Caco-2 (cell line): ENCODE data around the gene CARM1. TPM values are rescaled to one million over a fixed set of nuclear protein-coding genes. Genes with fewer than 3 reads are reported as not detected.

Source experiments
- BruUV-seq: library from RNA; stranded (reverse); fragments of 400-500 nt; replicated peaks from 2 replicates; lab custom pipeline; 2021; lab: Mats Ljungman, UMichigan
- CTCF ChIA-PET: fragments of 300-600 bp; sonication (Branson Sonifier 250); formaldehyde crosslinking; loops from one replicate; lab custom pipeline; 2022; ENCODE audit warnings: antibody characterized with exemption; lab: Charles Lee
- POLR2A ChIA-PET: fragments of 300-600 bp; sonication (Branson Sonifier 250); formaldehyde crosslinking; loops from one replicate; lab custom pipeline; 2022; ENCODE audit warnings: antibody characterized with exemption; lab: Charles Lee
- DNase-seq, 2 experiments: peaks; one replicate each; pipeline versions ENCODE4 v3.0.0 to v3.0.0-alpha.2; 2020 to 2022
- H3K27me3 ChIP-seq: replicated peaks from 2 replicates; pipeline ENCODE4 v1.6.0; 2011; ENCODE audit warnings: low read length; ENCODE audit not compliant: control insufficient read depth, insufficient read depth
- H3K36me3 ChIP-seq: 2 replicates; pipeline ENCODE4 v1.5.1; 2011; ENCODE audit warnings: low read length; ENCODE audit not compliant: control insufficient read depth, insufficient read depth
- H3K4me1 ChIP-seq: fragments of 250-450 bp; sonication (Bioruptor Pico); 2 replicates; pipeline ENCODE4 v1.5.1; 2020; ENCODE audit warnings: mild to moderate bottlenecking
- H3K4me3 ChIP-seq: 2 replicates; pipeline ENCODE4 v1.5.1; 2011; ENCODE audit warnings: low read depth, mild to moderate bottlenecking, control low read depth, low read length
- H3K9me3 ChIP-seq: fragments of 250-450 bp; sonication (Bioruptor Pico); 2 replicates; pipeline ENCODE4 v1.5.1; 2020; ENCODE audit warnings: mild to moderate bottlenecking, moderate library complexity
- H3K27ac Mint-ChIP-seq: one replicate; pipeline ENCODE4 v1.8.0; 2022; ENCODE audit warnings: mixed read lengths; ENCODE audit not compliant: unreplicated experiment
- H3K27me3 Mint-ChIP-seq: one replicate; pipeline ENCODE4 v1.8.0; 2022; ENCODE audit warnings: mixed read lengths; ENCODE audit not compliant: insufficient read depth, unreplicated experiment
- H3K36me3 Mint-ChIP-seq: one replicate; pipeline ENCODE4 v1.8.0; 2022; ENCODE audit warnings: mild to moderate bottlenecking, mixed read lengths; ENCODE audit not compliant: insufficient read depth, unreplicated experiment
- H3K4me1 Mint-ChIP-seq: one replicate; pipeline ENCODE4 v1.8.0; 2022; ENCODE audit warnings: low read depth, mixed read lengths; ENCODE audit not compliant: unreplicated experiment
- H3K4me3 Mint-ChIP-seq: one replicate; pipeline ENCODE4 v1.8.0; 2022; ENCODE audit warnings: mild to moderate bottlenecking, moderate library complexity, mixed read lengths; ENCODE audit not compliant: unreplicated experiment
- H3K9me3 Mint-ChIP-seq: one replicate; pipeline ENCODE4 v1.8.0; 2022; ENCODE audit warnings: mixed read lengths; ENCODE audit not compliant: unreplicated experiment
- intact Hi-C: fragments of 100-400 bp; cut with micrococcal nuclease; formaldehyde crosslinking; loops from one replicate; pipeline ENCODE4 v1.10.0; 2022; ENCODE audit not compliant: unreplicated experiment
- total RNA-seq: library from RNA; stranded (reverse); gene quantifications from 2 replicates; pipeline ENCODE4 v1.2.3, GENCODE V29; 2022
- TF ChIP-seq, protein P1 (sequence below), 2 experiments: fragments of 200-600 bp in 1 of 2; IDR thresholded peaks; 1 replicate in 1 of 2; 2 replicates in 1 of 2; pipeline versions ENCODE4 v1.5.1 to v1.8.0; 2011 to 2022; ENCODE audit warnings: antibody characterized with exemption in 1 of 2, control low read depth in 1 of 2, inconsistent platforms in 1 of 2, low read depth in 1 of 2, low read length in 1 of 2, mild to moderate bottlenecking in 1 of 2, moderate library complexity in 1 of 2; ENCODE audit not compliant: insufficient read depth in 1 of 2, severe bottlenecking in 1 of 2, unreplicated experiment in 1 of 2

CARM1 gene
- total RNA-seq, 1 experiment from 2014 or later = 97.9 TPM

DNA sequence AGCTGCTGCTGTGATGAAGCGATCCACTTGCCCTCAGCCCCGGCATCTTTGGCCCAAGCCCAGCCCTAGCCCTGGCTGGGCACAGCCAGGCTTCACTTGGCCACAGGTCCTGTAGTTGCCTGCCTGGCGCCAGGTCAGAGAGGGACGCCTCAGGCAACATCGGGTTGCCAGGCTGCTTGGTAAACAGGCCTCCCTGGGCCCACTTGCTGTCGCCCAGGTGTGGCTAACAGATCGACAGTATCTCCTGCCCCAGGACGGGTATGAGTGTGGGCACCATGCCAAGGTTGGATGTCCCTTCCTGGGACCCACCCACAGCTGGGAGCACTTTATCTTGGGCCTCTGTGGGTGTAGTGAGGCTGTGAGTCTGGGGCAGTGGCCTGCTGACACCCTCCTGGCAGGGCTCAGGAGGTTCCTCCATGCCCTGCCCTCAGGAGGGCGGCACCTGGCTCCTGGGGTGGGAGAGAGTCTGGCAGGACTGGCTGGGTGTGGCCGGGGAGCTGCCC is 27.8 kb downstream of the CARM1 start:
- Mint-ChIP-seq H3K27me3 (no peaks in the 10 kb centered on the region), H3K9me3 (no peaks in the 10 kb centered on the region), H3K4me3 (no peak overlapping the region), H3K4me1 (no peaks in the 10 kb centered on the region), H3K36me3 (peaks cover 6% of the 10 kb centered on the region), H3K27ac (no peak overlapping the region)
- H3K9me3 ChIP-seq = no peaks in the 10 kb centered on the region
- ChIA-PET POLR2A (no interaction called here), CTCF (interaction anchor here (0.7 kb wide), 1 partner anchor 16 kb away, joined by 5 read pairs; no protein-coding TSS in a partner anchor)
- no TSS peak for BruUV-seq
- 0 out of 2 replicates have a peak, but pooled peaks cover 1% of the 10 kb centered on the region for H3K36me3 ChIP-seq
- H3K27me3 ChIP-seq = no peaks in the 10 kb centered on the region
- intact Hi-C loops = no loop called here
- TF ChIP-seq, protein P1, sequence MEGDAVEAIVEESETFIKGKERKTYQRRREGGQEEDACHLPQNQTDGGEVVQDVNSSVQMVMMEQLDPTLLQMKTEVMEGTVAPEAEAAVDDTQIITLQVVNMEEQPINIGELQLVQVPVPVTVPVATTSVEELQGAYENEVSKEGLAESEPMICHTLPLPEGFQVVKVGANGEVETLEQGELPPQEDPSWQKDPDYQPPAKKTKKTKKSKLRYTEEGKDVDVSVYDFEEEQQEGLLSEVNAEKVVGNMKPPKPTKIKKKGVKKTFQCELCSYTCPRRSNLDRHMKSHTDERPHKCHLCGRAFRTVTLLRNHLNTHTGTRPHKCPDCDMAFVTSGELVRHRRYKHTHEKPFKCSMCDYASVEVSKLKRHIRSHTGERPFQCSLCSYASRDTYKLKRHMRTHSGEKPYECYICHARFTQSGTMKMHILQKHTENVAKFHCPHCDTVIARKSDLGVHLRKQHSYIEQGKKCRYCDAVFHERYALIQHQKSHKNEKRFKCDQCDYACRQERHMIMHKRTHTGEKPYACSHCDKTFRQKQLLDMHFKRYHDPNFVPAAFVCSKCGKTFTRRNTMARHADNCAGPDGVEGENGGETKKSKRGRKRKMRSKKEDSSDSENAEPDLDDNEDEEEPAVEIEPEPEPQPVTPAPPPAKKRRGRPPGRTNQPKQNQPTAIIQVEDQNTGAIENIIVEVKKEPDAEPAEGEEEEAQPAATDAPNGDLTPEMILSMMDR (IDR thresholded peaks at IDR 0.05; ENCODE audit: insufficient read depth in 1 of 2, low read depth in 1 of 2, low read length in 1 of 2, severe bottlenecking in 1 of 2, unreplicated experiment in 1 of 2) = no peak
- H3K4me3 ChIP-seq = no peak overlapping the region
- DNase-seq = no peak
- H3K4me1 ChIP-seq = no peaks in the 10 kb centered on the region

DNA sequence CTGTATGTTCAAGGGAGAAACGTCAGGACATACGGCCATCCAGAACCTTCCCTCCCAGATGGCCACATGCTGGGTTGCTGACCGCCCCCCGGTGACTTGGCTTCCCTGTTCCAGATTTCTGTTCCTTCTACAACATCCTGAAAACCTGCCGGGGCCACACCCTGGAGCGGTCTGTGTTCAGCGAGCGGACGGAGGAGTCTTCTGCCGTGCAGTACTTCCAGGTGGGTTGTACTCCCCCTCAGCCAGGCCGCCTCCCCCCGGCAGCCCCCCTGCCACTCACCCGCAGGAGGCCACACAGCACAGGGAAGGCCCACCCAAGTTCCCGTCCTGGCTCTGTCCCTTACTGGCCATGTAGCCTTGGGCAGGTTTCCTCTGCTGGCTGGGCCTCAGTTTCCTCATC is 36.6 kb downstream of the CARM1 start:
- Histone ChIP-seq H3K9me3 (no peaks in the 10 kb centered on the region), H3K4me3 (no peak overlapping the region), H3K36me3 (no peaks in the 10 kb centered on the region; the same call in 1 of the 2 replicates), H3K4me1 (no peaks in the 10 kb centered on the region), H3K27me3 (no peaks in the 10 kb centered on the region)
- no peak overlapping the region for H3K27ac Mint-ChIP-seq
- peaks cover 52% of the 10 kb centered on the region for H3K36me3 Mint-ChIP-seq
- H3K4me3 Mint-ChIP-seq = no peak overlapping the region
- no peak for DNase-seq
- H3K4me1 Mint-ChIP-seq = no peaks in the 10 kb centered on the region
- no peaks in the 10 kb centered on the region for H3K9me3 Mint-ChIP-seq
- no TSS peak for BruUV-seq
- no peaks in the 10 kb centered on the region for H3K27me3 Mint-ChIP-seq
- POLR2A ChIA-PET = no interaction called here
- TF ChIP-seq, protein P1 (IDR thresholded peaks at IDR 0.05; ENCODE audit: insufficient read depth in 1 of 2, low read depth in 1 of 2, low read length in 1 of 2, severe bottlenecking in 1 of 2, unreplicated experiment in 1 of 2) = no peak
- CTCF ChIA-PET = no interaction called here
- intact Hi-C loops = no loop called here

DNA sequence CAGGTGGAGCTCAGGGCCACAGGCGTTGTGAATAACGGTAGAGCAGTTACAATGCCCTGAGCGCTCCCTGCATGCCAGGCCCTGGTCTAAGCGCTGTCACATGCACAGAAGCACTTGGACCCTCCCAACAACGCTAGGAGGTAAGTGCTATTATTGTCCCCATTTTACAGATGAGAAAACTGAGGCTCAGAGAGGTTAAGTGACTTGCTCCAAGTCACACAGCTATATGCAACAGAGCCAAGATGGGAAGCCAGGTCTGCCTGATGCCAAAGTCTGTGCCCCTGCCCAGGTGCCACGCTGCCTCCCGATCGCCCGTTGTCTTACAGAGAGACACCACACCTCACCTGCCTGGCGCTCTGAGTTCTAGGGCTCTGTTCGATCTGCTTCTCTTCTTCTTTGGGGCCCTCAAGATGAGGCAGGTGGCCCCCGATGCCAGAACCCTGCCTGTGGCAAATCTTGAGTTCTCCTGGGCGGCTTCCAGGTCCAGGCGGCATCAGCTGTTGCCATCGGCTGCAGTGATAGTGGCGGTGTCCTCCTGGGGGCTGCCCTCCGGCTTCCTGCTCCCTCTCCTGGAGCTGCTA is 37.1 kb downstream of the CARM1 start:
- no peak for DNase-seq
- no peak overlapping the region for H3K27ac Mint-ChIP-seq
- TF ChIP-seq, protein P1 (IDR thresholded peaks at IDR 0.05; ENCODE audit: insufficient read depth in 1 of 2, low read depth in 1 of 2, low read length in 1 of 2, severe bottlenecking in 1 of 2, unreplicated experiment in 1 of 2) = no peak
- peaks cover 56% of the 10 kb centered on the region for H3K36me3 Mint-ChIP-seq
- Histone ChIP-seq H3K27me3 (no peaks in the 10 kb centered on the region), H3K4me3 (no peak overlapping the region), H3K36me3 (no peaks in the 10 kb centered on the region; the same call in 1 of the 2 replicates), H3K4me1 (no peaks in the 10 kb centered on the region), H3K9me3 (no peaks in the 10 kb centered on the region)
- intact Hi-C loops = no loop called here
- no peaks in the 10 kb centered on the region for H3K27me3 Mint-ChIP-seq
- H3K4me3 Mint-ChIP-seq = no peak overlapping the region
- no TSS peak for BruUV-seq
- POLR2A ChIA-PET = no interaction called here
- CTCF ChIA-PET = no interaction called here
- H3K9me3 Mint-ChIP-seq = no peaks in the 10 kb centered on the region
- no peaks in the 10 kb centered on the region for H3K4me1 Mint-ChIP-seq
